Body of pancreas (tissue), 4 donors: ENCODE measurements around the gene ARL4D.

ENCODE experiments used
- CTCF ChIP-seq, 7 experiments: fragments of 450-650 bp in 4 of 7; fragments of 200-600 bp in 3 of 7; sonication (generic) in 3 of 7; IDR thresholded peaks; one replicate each; pipeline ENCODE4 v1.5.1; 2016 to 2019; ENCODE audit warnings: antibody characterized with exemption in 7 of 7
- POLR2A ChIP-seq, 3 donors: fragments of 450-650 bp; IDR thresholded peaks; one replicate each; pipeline ENCODE4 v1.6.1; 2016; ENCODE audit warnings: antibody characterized with exemption in 3 of 3, mild to moderate bottlenecking in 2 of 3

- TF ChIP-seq CTCF (IDR thresholded peaks at IDR 0.05) (no peak), POLR2A (IDR thresholded peaks at IDR 0.05) (no peak)
These were observed 6.4 kb upstream of the ARL4D start for GRCh38 chr17:43392397-43392796.
